HL-60 (cell line): ENCODE data around the gene ZNF441.
A peak's percentile ranks its signal among the peaks of the same experiment; 100 is the strongest.

Experiments used
- DNase-seq, 2 experiments: peaks; one replicate each; pipeline ENCODE4 v3.0.0-alpha.2; 2010 to 2020; ENCODE audit warnings: low read depth in 1 of 2, low spot score in 1 of 2
- H3K27ac ChIP-seq: fragments of 250-450 bp; sonication (Bioruptor Pico); replicated peaks from 2 replicates; pipeline ENCODE4 v1.5.1; 2020; ENCODE audit warnings: mild to moderate bottlenecking, moderate library complexity
- H3K27me3 ChIP-seq: fragments of 250-450 bp; sonication (Bioruptor Pico); 2 replicates; pipeline ENCODE4 v1.5.1; 2021; ENCODE audit warnings: mild to moderate bottlenecking, moderate library complexity; ENCODE audit not compliant: insufficient read depth, poor library complexity, severe bottlenecking
- H3K4me3 ChIP-seq: replicated peaks from 2 replicates; pipeline ENCODE4 v1.5.1; 2011; ENCODE audit warnings: mild to moderate bottlenecking, control low read depth, low read length; ENCODE audit not compliant: insufficient read depth
- GABPA ChIP-seq: IDR thresholded peaks from 2 replicates; pipeline ENCODE4 v1.6.1; 2012; ENCODE audit warnings: low read depth
- POLR2AphosphoS5 ChIP-seq: IDR thresholded peaks from 2 replicates; pipeline ENCODE4 v1.6.1; 2012; ENCODE audit warnings: low read depth
- REST ChIP-seq: IDR thresholded peaks from 2 replicates; pipeline ENCODE4 v1.6.1; 2012; ENCODE audit warnings: low read depth; ENCODE audit not compliant: insufficient replicate concordance
- SPI1 ChIP-seq: IDR thresholded peaks from 2 replicates; pipeline ENCODE4 v1.6.1; 2012; ENCODE audit warnings: low read depth, mild to moderate bottlenecking, borderline replicate concordance
- long read RNA-seq: library from polyadenylated mRNA; unstranded; transcript quantifications from one replicate; pipeline ENCODE4 v2.0.0, GENCODE V29; 2020
- TF ChIP-seq, protein P1 (sequence below): IDR thresholded peaks from one replicate; pipeline ENCODE4 v1.5.1; 2011; ENCODE audit warnings: low read length, control low read depth, inconsistent platforms; ENCODE audit not compliant: insufficient read depth

The ZNF441 gene
- long read RNA-seq, full-length matches to known transcripts = 19 of 21 reads
- long read RNA-seq, partial matches to known transcripts = 0 of 21 reads
- long read RNA-seq, other reads (novel, unspliced or antisense) = 2 of 21 reads

DNA sequence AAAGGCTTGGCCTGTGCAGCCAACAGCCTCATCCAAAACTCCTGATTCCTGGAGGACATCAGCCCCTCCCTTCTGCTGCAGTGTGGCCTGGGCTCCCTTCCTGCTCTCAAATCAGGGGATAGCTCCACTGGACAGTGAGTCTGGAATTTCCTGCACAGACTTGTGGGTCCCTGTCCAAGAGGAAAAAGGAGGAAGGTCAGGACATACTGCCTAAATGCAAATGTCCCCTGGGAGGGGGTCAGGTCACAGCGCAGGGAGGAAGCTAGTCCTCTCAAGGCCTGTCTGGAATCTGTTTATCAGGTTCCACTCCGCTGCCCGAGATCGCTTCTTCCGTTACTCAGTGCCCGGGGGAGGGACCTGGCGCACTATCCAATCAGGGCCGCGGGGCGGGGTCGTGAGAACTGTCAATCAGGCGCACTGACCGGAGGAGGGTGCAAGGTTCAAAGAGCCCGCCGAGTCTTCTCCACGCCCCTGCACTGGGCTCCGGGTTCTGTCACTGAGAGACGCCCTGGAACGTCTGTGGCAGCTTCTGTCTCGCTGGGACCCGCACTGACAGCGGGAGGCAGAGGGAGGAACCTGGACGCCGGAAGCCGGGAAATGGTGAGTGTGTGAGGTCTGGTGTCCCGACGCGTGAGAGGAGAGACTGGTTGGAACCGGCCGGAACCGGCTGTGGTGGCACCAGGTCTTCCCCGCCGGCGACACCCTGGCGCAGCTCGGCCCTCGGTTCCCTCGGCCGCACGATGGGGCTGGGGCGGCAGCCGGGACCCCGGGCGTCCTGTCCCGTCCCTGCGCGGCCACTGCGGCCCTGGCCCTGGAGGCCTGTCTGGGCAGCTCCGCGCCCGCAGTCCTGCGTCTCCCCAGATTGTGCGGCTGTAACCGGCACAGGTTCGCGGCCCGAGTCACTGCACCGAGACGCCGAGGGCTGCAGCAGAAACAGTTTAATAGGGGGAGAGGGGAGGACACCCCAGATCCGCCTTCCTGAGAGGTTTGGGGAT lies at the start of gene ZNF441:
TSS of gene ZNF441 (plus strand) at position 404 of the 995 bp plus-strand sequence. CDS start at position 598, 194 bp downstream.
- peak in 1 of 2 experiments; percentile 96 for DNase-seq
- TF ChIP-seq POLR2AphosphoS5 = peak; percentile 39; the same call in 1 of the 2 replicates
- peak; percentile 55 for TF ChIP-seq GABPA
- no peak for TF ChIP-seq REST
- peak; percentile 15; the same call in 1 of the 2 replicates for TF ChIP-seq SPI1
- H3K27me3 ChIP-seq = no peaks in the 10 kb centered on the region
- H3K27ac ChIP-seq = peak within 1 kb of the TSS; percentile 78
- no peak within 1 kb of the TSS for H3K4me3 ChIP-seq

GRCh38 chr19:11721681-11722080 lies 45.1 kb upstream of the ZNF441 start:
- DNase-seq = no peak
- no peak for TF ChIP-seq SPI1
- TF ChIP-seq POLR2AphosphoS5 = no peak
- Histone ChIP-seq H3K4me3 (no peak overlapping the region), H3K27ac (no peak overlapping the region), H3K27me3 (no peaks in the 10 kb centered on the region)

GRCh38 chr19:11722414-11722813 lies 44.4 kb upstream of the ZNF441 start:
- TF ChIP-seq POLR2AphosphoS5 (no peak), SPI1 (no peak), GABPA (no peak), REST (no peak)
- TF ChIP-seq, protein P1, sequence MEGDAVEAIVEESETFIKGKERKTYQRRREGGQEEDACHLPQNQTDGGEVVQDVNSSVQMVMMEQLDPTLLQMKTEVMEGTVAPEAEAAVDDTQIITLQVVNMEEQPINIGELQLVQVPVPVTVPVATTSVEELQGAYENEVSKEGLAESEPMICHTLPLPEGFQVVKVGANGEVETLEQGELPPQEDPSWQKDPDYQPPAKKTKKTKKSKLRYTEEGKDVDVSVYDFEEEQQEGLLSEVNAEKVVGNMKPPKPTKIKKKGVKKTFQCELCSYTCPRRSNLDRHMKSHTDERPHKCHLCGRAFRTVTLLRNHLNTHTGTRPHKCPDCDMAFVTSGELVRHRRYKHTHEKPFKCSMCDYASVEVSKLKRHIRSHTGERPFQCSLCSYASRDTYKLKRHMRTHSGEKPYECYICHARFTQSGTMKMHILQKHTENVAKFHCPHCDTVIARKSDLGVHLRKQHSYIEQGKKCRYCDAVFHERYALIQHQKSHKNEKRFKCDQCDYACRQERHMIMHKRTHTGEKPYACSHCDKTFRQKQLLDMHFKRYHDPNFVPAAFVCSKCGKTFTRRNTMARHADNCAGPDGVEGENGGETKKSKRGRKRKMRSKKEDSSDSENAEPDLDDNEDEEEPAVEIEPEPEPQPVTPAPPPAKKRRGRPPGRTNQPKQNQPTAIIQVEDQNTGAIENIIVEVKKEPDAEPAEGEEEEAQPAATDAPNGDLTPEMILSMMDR = no peak
- H3K4me3 ChIP-seq = no peak overlapping the region
- no peak overlapping the region for H3K27ac ChIP-seq
- no peaks in the 10 kb centered on the region for H3K27me3 ChIP-seq
- no peak for DNase-seq

GRCh38 chr19:11729586-11729985 lies 37.2 kb upstream of the ZNF441 start:
- no peak overlapping the region for H3K4me3 ChIP-seq
- no peaks in the 10 kb centered on the region for H3K27me3 ChIP-seq
- TF ChIP-seq POLR2AphosphoS5 = no peak
- no peak for TF ChIP-seq GABPA
- TF ChIP-seq, protein P1 = no peak
- no peak for TF ChIP-seq REST
- TF ChIP-seq SPI1 = no peak
- DNase-seq = no peak
- no peak overlapping the region for H3K27ac ChIP-seq
